ENCODE results near the gene SCO2.

SCO2 gene

DNA sequence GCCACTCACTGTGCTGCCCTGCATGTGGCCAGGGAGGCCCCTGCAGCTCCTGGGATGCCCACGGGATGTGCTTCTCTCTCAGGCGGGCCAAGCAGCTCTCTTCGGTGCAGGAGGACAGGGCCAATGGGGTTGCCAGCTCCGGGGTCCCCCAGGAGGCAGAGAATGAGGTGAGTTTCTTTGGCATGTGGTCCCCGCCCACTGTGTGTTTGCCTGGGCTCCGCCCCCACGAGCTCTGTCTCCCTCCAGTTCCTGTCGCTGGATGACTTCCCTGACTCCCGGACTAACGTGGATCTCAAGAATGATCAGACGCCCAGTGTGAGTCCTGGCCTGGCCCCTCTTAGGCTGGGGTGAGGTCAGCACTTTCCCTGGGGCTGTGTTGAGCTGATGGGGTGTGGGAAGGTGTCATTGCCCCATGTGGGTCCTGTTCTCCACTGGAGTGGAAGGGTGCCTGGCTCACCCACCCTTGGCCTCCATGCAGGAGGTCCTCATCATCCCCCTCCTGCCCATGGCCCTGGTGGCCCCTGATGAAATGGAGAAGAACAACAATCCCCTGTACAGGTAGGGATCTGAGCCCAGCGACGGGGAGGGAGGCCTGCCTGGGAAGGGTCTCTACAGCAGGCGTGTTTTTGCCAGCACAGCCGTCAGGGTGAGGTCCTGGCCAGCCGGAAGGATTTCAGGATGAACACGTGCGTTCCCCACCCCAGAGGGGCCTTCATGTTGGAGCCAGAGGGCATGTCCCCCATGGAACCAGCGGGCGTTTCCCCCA lies 7.7 kb downstream of the SCO2 start:
- no peak overlapping the region for H3K4me3 ChIP-seq (ENCODE audit: low read length)
- no peak for DNase-seq (ENCODE audit: low read depth)
- TF ChIP-seq, protein P1, sequence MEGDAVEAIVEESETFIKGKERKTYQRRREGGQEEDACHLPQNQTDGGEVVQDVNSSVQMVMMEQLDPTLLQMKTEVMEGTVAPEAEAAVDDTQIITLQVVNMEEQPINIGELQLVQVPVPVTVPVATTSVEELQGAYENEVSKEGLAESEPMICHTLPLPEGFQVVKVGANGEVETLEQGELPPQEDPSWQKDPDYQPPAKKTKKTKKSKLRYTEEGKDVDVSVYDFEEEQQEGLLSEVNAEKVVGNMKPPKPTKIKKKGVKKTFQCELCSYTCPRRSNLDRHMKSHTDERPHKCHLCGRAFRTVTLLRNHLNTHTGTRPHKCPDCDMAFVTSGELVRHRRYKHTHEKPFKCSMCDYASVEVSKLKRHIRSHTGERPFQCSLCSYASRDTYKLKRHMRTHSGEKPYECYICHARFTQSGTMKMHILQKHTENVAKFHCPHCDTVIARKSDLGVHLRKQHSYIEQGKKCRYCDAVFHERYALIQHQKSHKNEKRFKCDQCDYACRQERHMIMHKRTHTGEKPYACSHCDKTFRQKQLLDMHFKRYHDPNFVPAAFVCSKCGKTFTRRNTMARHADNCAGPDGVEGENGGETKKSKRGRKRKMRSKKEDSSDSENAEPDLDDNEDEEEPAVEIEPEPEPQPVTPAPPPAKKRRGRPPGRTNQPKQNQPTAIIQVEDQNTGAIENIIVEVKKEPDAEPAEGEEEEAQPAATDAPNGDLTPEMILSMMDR (conservative IDR thresholded peaks at IDR 0.05; ENCODE audit: low read depth, low read length): no peak

DNA sequence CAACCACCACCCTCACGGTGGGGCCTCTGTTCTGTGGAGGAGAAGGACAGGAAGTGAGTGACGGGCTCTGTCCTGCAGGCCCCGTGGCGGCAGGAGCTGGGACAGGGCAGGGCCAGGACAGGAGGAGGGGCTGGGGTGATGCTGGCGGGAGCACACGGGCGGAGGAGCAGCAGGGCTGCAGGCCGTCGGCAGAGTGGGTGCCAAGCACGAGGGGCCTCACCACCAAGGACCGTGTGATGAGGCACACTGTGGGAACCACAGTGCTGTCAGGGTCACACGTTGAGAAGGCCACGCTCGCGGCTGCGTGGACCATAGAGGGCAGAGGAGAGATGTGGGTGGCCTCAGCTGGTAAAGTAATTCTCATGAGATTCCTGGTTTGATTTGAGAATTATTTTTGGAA lies 8.5 kb downstream of the SCO2 start:
- H3K4me3 ChIP-seq (ENCODE audit: low read length): no peak overlapping the region
- no peak for DNase-seq (ENCODE audit: low read depth)
- TF ChIP-seq, protein P1 (conservative IDR thresholded peaks at IDR 0.05; ENCODE audit: low read depth, low read length): no peak

DNA sequence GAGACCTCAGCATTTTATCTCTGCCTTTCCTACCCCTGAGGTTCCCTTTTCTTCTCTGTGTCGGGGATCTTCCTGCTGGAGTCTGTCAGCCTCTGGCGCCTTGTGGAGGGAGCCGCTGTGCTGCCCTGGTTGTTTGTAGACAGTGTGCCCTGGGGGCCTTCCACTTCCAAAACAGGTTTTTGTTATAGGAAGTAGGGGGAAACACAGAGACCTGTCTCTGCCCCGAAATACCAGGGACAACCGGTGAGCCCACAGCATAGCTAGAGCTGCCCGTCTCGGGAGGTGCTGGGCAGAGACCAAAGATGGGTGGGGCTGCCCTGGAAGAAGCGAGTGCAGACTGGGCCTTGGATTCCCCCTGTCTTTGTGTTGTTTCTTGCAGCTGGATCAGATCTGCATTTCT lies 9.3 kb downstream of the SCO2 start:
- TF ChIP-seq, protein P1 (conservative IDR thresholded peaks at IDR 0.05; ENCODE audit: low read depth, low read length): no peak
- H3K4me3 ChIP-seq (ENCODE audit: low read length): no peak overlapping the region
- DNase-seq (ENCODE audit: low read depth): no peak

DNA sequence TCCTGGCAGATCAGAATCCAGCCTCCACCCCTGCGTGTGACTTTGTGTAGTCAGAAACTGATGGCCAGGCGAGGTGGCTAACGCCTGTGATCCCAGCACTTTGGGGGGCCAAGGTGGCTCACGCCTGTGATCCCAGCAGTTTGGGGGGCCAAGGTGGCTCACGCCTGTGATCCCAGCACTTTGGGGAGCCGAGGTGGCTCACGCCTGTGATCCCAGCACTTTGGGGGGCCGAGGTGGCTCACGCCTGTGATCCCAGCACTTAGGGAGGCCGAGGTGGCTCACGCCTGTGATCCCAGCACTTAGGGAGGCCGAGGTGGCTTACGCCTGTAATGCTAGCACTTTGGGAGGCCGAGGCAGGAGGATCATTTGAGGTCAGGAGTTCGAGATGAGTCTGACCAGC lies 12.2 kb downstream of the SCO2 start:
- TF ChIP-seq, protein P1 (conservative IDR thresholded peaks at IDR 0.05; ENCODE audit: low read depth, low read length): no peak
- no peak overlapping the region for H3K4me3 ChIP-seq (ENCODE audit: low read length)
- no peak for DNase-seq (ENCODE audit: low read depth)

DNA sequence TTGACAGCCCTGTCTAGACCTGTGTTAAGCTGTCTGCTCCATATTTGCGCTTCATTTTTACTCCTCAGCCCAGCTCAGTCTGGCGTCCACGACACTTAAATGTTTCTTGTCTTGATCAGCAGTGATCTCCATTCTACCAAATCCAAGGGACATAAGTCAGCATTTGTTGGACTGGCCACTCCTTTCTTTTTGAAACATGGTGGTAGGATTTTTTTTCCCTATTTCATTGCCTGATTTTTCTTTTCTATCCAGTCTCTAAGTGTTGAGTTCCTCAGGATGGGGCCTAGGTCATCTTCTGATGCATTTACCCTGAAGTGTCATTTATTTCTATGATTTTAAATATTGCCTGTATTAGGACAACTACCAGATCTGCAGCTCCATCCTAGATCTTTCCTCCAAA lies 16.5 kb downstream of the SCO2 start:
- H3K4me3 ChIP-seq (ENCODE audit: low read length): peak overlapping the region; percentile 73
- DNase-seq (ENCODE audit: low read depth): no peak
- TF ChIP-seq, protein P1 (conservative IDR thresholded peaks at IDR 0.05; ENCODE audit: low read depth, low read length): no peak

DNA sequence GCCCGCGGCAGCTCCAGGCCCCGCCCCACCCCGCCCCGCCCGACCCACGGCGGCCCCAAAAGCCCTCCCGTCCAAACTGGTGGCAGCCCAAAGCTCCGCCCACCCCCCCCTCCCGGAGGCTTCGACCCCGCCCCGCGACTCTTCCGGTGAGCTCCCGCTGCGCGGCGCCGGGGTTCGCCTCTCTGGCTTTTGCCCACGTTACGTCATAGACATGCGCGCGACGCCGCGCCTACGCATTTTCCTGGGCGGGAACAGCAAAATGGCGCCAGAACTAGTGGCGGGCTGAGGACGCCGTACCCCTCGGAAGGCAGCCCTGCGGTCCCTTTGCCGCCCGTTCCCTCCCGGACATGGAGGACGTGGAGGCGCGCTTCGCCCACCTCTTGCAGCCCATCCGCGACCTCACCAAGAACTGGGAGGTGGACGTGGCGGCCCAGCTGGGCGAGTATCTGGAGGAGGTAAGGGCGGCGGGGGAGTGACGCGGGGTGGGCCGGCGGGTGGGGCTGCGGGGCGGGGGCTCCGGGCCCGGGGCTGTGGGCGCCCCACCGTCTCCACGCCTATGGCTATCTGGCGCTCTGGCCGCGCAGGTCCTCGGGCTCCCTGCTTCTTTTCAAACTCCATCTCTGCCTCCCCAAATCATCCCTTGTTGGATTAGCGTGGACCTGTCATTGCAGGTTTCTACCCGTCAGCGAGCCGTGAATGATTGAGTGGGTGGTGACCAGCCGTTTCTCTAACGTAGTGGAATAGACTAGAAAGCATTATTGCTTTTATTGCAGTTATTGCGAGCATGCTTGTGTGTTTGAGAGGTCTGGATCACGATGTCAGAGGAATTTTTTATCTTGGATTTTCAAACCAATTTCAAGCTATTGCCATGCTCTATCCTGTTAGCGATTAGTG lies 17.2 kb downstream of the SCO2 start, which contains the start of gene NCAPH2:
NCAPH2 (plus strand) TSS at position 234 of the 894 bp plus-strand sequence; CDS start at position 348, 114 bp downstream.
- DNase-seq (ENCODE audit: low read depth): peak; percentile 82
- TF ChIP-seq, protein P1 (conservative IDR thresholded peaks at IDR 0.05; ENCODE audit: low read depth, low read length): no peak
- H3K4me3 ChIP-seq (ENCODE audit: low read length): peak within 1 kb of the TSS; percentile 93

Data from retinal pigment epithelial cell (primary cell).